Non-pigmented ciliary epithelial cell (primary cell): ENCODE measurements around the gene AADACL4.
"Not testable (repeated sequence)": the region's sequence is repeated elsewhere in the genome, so short reads cannot be mapped to it uniquely, and the experiment has no call there.

Source experiments
- DNase-seq: peaks from one replicate; pipeline ENCODE4 v3.0.0-alpha.2; 2010; ENCODE audit warnings: low read depth

The AADACL4 gene

DNA sequence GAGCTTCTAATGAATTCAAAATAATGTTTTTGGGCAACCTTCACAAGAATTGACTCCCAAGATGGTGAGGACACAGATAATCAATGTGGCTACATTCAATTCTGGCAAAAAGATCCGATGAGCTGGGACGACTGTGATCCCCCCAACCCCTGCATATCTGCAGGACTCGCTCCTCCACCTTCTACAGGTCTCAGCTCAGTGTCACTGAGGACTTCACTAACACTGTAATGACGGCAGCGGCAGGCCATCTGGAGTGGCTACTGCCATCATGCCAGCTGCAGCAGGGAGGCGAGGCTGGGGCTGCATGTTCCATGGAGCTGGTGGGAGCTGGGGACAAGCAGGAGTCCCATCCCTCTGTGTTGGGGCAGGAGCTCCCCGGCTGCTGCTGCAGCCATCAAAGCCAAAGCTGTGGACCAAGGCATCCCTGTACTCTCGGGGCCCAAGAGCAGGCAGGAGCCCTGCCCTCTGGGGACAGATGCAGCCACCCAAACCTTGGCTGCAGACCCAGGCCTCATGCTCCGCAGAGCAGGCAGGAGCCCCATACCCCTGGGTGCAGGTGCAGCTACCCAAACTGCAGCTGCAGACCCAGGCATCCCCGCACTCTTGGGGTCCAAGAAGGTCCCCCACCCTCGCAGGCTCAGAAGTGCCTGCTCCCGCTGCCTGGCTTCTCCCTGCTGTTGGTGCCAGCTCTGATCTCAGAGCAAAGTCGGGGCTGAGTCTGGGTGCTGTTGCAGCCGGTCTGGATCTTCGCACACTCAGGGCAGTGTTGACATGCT lies 13.7 kb upstream of the AADACL4 start:
- no peak for DNase-seq

DNA sequence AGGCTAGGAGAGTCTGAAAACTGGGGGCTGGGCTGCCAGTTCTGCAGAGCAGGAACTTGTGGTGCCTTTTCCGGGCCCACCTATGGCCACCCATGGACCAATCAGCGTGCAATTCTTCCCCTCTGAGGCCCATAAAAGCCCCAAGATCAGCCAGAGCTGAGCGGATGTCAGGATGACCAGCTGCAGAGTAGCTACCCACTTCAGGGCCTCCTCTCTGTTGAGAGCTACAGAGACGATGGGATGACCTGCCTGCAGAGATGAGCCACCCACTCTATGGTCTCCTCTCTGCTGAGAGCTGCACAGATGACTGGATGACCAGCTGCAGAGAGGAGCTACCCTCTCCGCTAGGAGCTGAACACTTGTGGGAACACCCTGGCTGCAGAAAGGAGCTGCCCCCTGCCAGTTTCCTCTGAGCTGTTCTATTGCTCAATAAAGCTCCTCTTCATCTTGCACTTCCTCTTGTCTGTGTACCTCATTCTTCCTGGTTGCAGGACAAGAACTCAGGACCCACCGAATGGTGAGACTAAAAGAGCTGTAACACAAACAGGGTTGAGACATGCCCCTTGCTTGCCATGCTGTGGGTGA lies 12.8 kb upstream of the AADACL4 start:
- no peak for DNase-seq

DNA sequence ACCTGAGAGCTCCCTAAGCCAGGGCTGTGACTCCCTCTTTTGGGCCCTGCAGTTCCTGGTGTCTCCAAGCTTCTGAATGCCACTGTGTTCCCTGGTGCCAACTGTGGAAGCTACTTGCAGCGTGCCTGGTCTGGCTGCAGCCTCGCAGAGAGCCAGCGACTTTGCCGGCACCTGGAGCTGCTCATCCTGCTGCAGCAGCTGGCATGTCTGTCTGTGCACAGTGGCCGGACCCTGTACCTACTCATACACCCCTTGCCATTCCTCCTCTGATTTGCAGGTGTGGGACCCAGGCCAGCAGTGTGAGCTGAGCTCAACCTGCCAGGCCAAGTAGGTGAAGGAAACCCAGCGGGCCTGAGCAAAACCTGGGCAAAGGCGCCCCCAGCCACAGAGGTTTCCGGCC lies 12.3 kb upstream of the AADACL4 start:
- DNase-seq = no peak

DNA sequence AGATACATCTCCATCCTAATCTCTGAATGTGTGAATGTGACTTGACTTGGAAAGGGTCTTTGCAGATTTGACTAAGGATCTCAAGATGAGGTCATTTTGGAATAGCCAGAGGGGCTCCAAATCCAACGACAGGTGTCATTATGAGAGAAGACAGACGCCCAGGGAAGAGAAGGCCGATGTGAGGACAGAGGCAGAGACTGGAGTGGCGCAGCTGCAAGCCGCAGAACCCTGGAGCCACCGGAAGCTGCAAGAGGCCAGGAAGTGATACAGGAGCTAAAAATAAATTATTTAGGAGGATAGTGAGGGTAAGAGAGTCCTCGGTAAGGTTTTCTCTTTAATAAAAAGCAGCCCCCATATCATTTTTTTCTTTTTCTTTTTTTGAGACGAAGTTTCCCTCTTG lies 9.7 kb upstream of the AADACL4 start:
- DNase-seq = no peak

DNA sequence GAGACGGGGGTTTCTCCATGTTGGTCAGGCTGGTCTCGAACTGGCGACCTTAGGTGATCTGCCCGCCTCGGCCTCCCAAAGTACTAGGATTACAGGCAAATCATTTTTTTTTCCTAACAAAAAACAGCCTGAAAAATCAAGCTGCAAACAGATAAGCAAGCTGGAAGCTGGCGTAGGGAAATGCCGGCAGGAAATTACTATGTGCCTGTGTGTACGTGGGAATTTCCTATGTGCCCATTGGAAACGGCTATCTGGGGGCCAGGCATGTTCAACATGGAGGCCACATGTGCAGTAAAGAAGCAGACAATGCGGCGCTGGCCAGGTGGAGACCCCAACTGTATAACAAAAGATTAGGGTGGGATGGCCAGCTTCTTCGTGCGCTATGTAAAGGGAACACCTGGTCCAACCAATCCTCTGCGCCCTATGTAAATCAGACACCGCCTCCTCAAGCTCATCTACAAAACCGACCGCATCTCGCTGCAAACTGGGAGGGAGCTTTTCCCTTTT lies 9.1 kb upstream of the AADACL4 start:
- DNase-seq = no peak

DNA sequence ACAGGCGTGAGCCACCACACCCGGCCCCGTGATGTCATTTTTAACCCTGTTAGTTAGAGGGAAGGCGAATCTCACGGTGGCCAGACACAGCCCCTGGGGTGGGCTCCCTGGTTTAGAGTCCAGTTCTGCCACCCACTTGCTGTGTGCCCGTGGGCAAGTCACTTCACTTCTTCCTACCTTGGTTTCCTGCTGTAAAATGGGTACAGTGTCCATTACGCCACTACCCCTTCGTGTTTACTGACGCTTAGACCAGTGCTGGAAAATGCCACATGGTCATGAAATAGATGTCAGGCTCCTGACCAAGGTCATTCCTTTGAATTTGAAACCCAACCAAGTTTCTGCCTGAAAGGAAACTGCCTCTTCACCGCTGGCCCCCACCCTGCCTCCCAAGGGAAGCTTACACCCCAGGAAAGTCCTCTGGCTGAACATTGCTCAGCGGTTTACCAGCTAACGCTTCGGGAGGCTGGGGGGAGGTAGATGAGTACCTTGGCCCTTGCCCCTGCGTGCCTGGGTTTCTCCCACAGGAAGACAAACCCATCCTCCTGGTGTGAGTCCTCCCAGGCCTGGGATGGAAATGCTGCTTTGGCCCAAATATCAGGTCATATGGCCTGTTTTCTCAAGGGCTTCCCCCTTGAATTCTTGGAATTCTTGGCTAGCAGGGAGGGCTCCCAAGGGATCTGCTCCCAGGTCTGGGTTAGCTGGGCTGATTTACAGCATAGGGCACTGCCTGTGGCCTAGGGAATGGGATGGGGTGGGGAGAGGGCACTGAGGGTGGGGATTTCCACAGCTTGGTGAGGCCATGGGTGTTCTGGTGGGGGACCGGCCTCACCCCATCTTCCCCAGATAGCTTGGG lies 7.6 kb upstream of the AADACL4 start:
- DNase-seq = no peak

DNA sequence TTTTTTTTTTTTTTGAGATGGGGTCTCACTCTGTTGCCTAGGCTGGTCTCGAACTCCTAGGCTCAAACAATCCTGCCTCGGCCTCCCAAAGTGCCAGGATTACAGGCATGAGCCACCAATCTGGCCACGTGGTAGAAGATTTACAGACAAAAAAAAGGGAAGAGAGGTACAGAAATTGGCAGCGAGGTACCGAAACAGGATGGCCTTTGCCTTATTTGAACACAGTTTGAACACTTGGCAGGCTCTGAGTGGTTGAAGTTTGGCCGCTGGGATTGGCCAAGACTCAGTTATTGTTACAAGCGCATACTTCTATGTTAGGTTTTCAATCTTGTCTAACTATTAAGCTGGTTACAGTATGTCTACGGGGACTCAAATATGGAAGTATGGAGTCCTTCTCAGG lies 6.2 kb upstream of the AADACL4 start:
- no peak for DNase-seq

DNA sequence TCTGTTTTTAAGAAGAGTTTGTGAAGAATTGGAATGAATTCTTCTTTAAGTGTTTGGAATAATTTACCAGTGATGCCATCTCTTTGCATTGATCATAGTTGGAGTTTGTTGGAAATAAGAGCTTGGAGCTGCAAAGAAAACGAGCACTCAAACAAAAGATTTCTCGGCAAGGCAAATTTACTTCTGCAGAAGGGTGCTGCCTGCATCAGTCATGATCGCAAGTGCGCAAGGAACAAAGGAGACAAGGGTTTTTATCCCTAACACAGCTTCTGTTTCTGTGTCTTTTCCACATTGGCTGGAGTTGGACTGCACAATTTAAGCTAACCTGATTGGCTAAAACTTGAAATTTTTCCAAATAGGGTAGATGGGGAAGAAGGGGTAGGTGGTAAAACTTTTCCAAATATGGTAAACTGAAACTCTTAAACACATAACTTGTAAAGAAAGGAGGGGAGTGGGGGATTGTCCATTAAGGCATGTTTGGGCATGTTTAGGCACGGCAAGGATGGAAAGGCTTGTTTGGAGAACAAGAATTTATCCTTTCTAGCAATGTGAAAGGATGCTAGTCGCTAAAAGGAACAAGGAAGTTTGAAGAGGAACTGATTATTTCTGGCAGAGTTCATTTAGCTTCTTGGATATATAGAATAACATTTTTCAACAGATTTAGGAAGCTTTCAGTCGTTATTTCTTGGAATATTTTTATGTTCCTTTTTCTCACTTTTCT lies 3.5 kb upstream of the AADACL4 start:
- DNase-seq = no peak

DNA sequence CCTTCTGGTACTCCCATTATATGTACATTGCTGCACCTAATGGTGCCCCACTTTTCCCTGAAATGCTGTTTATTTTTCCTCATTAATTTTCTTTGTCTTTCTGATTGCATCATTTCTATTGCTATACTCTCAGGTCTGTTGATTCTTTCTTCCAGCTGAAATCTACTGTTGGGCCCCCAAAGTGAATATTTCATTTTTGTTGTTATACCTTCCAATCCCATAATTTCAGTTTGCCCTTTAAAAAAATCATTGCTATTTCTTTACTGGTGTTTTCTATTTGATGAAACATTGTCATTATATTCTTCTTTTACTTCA lies 3.0 kb upstream of the AADACL4 start:
- no peak for DNase-seq

DNA sequence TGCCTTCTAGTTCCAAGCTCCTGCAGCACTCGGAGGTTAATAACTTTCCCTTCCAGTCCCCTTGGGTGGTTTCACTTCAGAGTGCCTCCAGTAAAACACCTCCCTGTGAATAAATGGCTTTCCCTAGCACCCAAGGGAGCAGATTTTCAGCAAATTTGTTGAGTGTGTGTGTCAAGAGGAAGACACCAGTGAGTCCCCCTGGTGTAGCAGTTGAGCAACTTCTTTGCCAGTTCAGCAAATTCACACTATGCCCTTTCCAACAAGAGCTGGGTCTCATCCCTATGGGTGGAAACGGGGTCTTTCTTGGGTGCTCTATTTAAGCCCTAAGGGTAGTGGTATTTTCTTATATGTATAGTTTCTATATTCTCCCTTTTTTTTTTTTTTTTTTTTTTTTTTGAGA lies 806 bp upstream of the AADACL4 start:
- DNase-seq = no peak

DNA sequence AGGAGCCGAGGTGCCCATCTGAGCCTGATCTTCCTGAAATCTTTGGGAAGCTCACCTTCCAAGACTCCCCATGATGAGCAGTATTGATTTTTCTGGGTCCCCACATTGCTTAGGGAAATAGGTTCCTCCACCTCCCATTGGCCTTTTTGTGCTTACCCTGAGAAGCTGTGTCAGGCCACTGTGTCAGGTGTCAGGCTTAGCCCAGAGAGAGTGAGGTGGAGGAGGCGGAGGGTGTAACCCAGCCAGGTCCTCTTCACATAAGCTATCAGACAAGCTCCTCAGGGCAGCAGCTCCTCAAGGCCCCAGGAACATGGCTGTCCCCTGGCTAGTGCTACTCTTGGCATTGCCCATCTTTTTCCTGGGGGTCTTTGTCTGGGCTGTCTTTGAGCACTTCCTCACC lies 352 bp downstream of the AADACL4 start:
- no peak for DNase-seq

DNA sequence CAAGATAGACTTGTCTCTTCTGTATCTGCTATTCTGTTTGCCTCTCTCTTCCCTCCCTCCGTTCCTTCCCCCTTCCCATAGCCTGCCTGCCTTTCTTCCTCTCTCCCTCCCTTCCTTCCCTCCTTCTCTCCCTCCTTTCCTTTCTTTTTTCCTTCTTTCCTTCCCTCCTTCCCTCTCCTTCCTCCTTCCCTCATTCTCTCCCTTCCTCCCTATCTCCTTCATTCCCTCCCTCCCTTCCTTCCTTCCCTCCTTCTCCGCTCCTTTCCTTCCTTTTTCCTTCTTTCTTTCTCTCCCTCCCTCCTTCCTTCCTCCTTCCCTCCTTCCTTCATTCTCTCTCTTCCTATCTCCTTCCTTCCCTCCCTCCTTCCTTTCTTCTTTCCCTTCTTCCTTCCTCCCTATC lies 944 bp downstream of the AADACL4 start:
- no peak for DNase-seq

DNA sequence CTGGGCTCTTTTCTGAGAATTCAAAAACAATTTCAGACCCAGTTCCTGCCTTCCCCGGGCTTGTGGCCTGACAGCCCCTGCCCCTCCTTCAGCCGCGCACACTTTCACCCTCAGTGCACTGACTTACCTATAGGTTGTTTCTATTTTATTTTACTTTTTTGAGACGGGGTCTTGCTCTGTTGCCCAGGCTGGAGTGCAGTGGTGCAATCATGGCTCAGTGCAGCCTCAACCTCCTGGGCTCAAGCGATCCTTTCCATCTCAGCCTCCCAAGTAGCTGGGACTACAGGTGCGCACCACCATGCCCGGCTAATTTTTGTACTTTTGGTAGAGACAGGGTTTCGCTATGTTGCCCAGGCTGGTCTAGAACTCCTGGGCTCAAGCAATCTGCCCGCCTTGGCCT lies 1.5 kb downstream of the AADACL4 start:
- DNase-seq = not testable (repeated sequence)

DNA sequence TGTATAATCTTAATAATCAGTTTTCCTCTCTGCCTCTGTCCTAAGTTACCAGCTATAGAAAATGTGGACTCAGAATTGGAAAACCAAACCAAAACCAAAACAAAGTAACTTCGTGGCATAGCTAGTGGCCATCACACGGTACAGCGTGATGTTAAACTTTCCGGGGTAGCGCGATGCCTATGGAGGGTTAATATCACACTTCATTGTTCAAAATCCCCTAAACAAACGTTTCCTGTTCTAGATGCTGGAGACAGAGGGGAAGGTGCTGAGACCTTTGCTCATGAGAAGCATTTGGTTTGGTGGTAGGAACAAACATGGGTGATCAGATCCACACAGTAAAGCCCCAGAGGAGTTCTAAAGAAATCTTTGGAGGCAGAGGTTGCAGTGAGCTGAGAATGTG lies 4.9 kb downstream of the AADACL4 start:
- DNase-seq = no peak

DNA sequence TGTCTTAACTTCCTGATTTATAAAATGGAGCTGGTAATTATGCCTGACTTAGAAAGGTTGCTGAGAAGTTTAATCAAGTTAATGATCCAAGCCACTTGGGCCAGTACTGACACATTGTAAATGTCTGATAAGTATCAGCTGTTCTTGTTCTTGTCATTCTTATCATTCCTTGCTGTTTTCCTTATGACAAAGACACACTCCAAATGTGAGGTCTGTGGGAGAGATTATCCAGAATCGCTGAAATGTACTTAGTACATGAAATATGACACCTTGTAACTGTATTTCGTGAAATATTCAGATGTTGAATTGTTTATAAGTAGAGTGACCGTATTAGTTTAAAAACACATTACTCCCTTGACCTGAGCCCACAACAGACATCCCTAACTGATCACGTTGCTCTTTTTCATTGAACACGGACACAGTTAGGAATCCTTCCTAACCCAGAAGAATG lies 6.1 kb downstream of the AADACL4 start:
- peak; percentile 83 for DNase-seq

DNA sequence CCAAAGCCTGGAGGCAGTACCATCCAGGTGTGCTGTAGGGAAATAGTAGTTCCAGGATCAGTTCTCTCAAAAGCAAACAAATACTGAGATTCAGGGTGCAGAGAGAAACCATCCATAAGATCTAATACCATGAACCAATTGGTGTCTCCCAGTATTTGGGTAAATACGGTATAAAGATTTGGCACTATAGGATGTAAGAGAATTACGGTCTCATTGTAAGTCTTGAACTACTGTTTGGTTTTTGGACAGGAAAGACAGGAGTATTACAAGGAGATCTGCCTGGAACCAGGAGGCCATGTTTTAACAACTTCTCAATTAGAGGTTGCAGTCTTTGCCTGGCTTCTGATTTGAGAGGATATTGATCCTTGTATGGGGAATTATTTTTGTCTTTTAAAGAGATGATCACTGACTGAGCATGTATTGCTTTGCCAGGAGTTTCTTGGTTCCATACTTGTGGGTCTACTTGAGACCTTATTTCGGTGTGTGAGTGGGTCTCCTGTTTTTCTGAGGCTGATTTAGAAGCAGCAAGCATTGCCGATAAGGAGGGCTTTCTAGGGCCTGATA lies 10.2 kb downstream of the AADACL4 start:
- DNase-seq = no peak

DNA sequence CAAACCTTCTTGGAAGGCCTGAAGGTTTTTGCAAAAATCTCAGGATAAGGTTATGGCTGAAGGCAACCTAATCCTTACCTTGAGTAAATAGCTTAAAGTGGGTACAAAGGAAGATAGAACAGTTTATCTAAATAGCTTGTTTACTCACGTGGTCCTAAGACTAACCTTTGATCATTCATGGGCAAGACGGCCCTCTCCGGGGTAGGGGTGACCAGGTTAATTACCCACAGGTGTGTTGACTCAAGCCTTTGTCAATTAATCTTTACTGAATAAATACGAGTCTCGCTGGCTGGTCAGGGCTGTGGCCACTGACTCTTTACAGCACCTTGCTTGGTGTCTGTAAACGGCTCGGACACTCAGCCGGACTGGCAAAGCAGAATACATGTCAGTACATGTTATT lies 10.8 kb downstream of the AADACL4 start:
- DNase-seq = no peak

DNA sequence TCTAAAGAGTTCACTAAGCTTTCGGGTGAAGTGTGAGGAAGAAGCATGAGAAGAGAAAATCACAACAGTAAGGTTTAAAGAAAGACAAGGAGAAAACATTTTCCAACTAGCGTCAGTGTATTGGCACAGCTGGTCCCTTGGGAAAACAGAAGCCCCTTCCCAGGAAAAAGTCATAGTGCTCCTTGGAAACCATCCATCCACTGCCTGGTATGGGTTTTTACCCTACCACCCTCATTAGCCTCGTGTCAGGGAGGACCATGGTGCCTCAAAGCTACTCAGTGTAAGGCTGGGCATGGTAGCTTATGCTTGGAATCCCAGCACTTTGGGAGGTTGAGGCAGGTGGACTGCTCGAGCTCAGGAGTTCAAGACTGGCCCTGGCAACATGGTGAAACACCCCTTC lies 12.7 kb downstream of the AADACL4 start:
- no peak for DNase-seq

DNA sequence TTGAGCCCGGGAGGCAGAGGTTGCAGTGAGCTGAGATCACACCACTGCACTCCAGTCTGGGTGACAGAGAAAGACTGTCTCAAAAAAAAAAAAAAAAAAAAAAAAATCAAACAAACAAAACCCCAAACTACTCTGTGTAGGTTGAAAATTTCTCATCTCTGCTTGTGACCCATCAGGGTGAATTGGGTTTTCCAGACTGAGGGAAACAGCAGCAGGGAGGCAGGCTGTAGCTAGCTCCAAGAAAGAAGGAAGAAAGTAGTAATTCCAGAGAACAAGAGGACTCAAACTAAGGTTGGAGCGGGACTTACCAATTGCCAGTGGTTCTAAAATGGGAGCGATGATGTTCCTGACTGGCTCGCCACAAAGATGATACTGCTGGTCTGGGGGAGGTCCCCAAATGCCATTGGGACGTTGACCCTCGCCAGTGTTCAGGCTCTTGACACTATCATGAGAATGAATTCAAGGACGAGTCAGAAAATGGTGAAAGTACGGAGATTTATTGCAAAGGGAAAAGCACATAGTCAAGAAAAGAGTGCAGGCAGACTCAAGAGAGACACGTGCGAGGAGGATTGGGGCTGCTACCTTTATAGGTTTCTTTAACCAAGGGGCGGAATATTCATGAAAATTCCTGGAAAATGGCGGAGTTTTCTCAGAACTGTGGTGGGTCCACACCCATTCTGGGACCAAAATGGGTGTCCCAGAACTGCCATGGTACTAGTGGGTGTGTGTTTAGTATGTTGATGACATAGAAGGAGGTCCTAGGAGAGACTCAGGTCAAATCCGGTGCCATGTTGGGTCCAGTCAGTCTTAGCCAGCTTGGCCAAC lies 13.4 kb downstream of the AADACL4 start:
- DNase-seq = no peak

DNA sequence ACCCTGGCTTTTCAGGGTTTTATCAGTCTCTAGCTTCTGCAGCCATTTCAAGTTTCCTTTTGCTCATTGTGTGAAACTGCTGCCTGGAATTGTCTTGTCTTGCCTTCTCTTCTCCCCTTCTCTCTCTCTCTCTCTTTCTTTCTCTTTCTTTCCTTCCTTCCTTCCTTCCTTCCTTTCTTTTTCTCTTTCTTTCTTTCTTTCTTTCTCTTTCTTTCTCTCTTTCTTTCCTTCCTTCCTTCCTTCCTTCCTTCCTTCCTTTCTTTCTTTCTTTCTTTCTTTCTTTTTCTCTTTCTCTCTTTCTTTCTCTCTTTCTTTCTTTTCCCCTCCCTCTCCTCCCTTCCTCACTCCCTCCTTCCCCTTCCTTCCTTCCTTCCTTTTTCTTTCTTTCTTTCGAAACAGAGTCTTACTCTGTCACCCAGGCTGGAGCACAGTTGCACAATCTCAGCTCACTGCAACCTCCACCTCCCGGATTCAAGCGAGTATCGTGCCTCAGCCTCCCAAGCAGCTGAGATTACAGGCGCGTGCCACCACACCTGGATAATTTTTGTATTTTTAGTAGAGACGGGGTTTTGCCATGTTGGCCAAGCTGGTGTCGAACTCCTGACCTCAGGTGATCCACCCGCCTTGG lies 14.1 kb downstream of the AADACL4 start:
- not testable (repeated sequence) for DNase-seq
